ENCODE results near the gene LCE3E.
"Not testable (repeated sequence)": the region's sequence is repeated elsewhere in the genome, so short reads cannot be mapped to it uniquely, and the experiment has no call there.

LCE3E gene

DNA sequence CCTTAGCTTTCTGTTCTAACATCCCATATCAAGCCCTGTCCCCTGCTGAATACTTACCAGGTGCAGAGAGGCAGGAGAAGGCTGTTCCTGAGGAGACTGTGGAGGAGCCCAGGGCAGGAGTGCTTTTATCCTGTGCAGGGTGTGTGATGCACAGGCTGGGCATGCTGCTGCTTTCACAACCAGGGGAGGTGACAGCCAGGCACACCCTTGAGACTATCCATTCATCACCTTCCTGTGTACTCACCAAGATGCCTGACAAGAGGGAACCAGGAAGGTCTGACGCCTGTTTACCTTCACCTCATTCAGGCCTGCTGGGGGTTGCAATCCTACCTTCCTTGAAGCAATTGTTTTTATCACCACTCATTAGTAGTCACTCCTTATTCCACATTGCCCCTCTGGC lies at the start of gene LCE3E:
Gene LCE3E, minus strand, starts transcription at position 100 of the 400 bp plus-strand sequence. CDS start 572 bp downstream, outside the sequence.
- DNase-seq = no peak

DNA sequence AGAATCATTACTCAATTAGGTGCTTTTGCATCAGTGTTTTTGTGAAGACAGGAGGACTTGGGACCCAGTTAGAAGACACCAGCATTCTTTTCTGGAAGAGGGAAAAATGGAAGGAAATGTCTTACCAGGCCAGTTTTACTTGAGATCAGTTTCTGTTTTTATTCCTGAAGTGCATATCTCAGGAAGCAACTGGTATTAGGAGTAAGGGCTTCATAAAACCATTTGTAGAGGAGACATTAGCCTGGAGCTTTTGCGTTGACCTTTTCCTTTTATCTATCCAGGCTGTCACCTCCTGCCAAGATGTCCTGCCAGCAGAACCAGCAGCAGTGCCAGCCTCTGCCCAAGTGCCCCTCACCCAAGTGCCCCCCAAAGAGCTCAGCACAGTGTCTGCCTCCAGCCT lies 46.9 kb upstream of the LCE3E start, which contains the start of gene LCE3B:
Gene LCE3B, plus strand, starts transcription at position 301 of the 400 bp plus-strand sequence. Its CDS starts 0 bp downstream, at position 301.
- DNase-seq = no peak

DNA sequence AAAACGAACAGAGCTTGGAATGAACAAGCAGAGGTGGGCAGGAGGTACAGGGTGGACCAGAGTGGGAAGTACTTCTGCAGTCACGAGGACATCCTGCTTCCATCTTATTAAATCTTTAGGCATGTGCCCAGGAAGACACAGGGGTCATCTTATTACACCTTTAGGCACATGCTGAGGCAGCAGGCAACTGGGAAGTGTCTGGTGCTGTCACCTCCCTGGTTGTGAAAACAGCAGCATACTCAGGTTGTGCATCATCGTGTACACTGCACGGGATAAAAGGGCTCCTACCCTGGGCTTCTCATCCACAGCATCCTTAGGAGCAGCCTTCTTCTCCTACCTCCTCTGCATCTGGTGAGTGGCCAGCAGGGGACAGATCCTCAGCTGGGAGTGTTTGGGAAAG lies 33.4 kb upstream of the LCE3E start, which contains the start of gene LCE3C:
Gene LCE3C, plus strand, starts transcription at position 301 of the 400 bp plus-strand sequence. CDS start 498 bp downstream, outside the sequence.
- DNase-seq = no peak

DNA sequence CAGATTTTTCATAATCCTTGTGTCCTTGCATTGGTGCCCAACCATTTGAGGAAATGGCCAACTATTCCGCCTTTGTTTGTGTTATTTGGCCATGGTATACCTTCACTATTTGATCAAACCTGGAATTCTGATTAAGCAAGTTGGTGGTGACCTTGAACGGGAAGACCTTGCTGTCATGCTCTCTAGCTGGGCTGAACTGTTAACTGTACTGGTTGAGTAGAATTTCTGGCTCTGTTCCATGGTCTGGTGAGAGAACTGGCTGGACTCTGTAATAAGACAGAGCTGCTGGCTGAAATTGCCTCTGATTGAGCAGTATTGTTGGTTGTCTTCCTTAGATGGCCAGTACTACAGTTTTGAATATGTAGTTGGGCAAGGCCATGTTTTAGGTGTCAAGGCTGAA lies 30.4 kb upstream of the LCE3E start:
- no peak for DNase-seq

DNA sequence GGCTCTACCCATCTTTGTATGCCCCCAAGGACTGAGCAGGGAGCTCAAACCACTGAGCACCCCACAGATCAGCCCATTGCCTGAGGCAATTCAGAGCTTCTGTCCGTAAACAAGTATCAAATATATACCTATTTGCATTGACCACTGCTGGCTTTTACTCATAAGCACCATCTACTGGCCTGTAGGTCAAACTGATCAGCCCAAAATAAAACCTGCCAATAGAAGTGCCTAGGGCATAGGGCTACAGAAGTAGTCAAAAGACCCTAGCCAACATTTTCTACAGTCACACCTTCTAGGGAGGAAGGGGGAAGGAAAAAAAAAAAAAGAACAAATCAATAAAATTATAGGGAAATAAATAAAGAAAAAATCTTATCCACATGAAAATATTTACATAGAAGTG lies 19.0 kb upstream of the LCE3E start:
- no peak for DNase-seq

DNA sequence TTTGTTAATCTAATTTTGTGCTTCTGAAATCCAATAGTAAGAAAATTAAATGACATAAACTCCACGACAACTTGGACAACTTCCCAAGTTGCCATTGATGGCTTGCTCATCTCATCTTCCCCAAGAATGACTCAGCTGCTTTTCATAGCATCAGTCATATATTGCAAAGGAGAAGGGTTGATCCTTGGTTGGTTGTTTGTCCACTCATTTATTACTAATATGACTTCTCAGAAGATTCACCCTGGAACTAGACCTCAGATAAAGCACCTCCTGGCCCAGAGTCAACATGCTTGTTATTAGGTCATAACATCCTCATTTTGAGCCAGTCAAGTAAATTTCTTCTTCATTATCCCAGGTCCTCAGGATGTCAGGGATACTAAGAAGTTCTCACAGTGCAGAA lies 16.1 kb upstream of the LCE3E start:
- no peak for DNase-seq

- DNase-seq = no peak
These were observed 13.9 kb upstream of the LCE3E start, which contains the start of gene LCE3D for GRCh38 chr1:152580433-152580832. TSS of gene LCE3D (minus strand) at chr1:152580516. CDS start at chr1:152579936, 580 bp downstream.

GRCh38 chr1:152579526-152579925 lies 12.9 kb upstream of the LCE3E start:
- not testable (repeated sequence) for DNase-seq

DNA sequence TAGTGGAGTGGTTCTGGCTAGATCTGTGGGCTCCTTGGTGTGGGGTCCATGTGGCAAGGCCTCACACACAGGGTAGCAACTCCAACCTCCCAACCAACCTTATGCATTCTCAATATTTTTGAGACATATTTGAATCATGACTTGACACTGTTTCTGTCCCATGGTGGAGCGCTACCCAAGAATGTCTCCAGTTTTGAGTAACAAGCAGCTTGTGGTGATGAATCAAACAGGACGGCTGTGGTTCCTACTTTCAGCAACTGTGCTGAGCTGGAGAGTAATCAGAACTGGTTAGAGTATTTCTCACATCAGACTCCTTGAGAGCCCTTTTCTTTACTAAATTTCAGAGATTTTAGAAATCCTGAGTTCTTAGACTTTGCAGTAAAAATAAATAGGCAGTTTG lies 10.6 kb upstream of the LCE3E start:
- peak; percentile 21 for DNase-seq

- DNase-seq = no peak
These were observed 905 bp downstream of the LCE3E start for GRCh38 chr1:152565535-152566215.

GRCh38 chr1:152565115-152565514 lies 1.5 kb downstream of the LCE3E start:
- no peak for DNase-seq

DNA sequence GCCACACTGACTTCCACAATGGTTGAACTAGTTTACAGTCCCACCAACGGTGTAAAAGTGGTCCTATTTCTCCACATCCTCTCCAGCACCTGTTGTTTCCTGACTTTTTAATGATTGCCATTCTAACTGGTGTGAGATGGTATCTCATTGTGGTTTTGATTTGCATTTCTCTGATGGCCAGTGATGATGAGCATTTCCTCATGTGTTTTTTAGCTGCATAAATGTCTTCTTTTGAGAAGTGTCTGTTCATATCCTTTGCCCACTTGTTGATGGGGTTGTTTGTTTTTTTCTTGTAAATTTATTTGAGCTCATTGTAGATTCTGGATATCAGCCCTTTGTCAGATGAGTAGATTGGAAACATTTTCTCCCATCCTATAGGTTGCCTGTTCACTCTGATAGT lies 18.2 kb downstream of the LCE3E start:
- DNase-seq = not testable (repeated sequence)

GRCh38 chr1:152546704-152547103 lies 19.9 kb downstream of the LCE3E start:
- no peak for DNase-seq

GRCh38 chr1:152543820-152544219 lies 22.8 kb downstream of the LCE3E start:
- no peak for DNase-seq

- no peak for DNase-seq
These were observed 26.7 kb downstream of the LCE3E start for GRCh38 chr1:152539901-152540300.

- DNase-seq = no peak
These were observed 29.1 kb downstream of the LCE3E start for GRCh38 chr1:152537496-152537895.

GRCh38 chr1:152535774-152536173 lies 30.8 kb downstream of the LCE3E start:
- no peak for DNase-seq

GRCh38 chr1:152533327-152533938 lies 33.1 kb downstream of the LCE3E start:
- peak; percentile 22 for DNase-seq

- DNase-seq = no peak
These were observed 41.4 kb downstream of the LCE3E start for GRCh38 chr1:152525080-152525641.

- DNase-seq = no peak
These were observed 46.0 kb downstream of the LCE3E start for GRCh38 chr1:152520561-152521090.

DNA sequence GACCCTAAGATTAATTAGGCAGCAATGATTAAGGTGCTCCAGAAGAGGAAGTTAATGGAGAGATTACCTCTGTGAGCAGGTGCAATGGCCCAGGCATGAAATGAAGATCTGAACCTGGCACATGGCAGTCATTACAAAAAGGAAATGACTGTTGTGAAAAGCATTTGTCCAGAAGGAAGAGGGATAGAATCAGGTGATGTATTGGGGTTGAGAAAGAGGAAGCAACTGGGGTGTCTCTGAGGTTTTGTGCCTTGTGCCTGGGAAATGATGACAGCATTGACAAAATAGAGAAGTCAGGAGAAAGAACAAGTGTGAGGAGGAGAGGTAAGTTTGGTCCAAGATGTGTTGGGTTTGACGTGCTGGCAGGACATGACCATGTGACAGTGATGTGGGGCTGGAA lies 46.7 kb downstream of the LCE3E start:
- no peak for DNase-seq

- DNase-seq = no peak
These were observed 49.3 kb downstream of the LCE3E start for GRCh38 chr1:152517237-152517811.

DNA sequence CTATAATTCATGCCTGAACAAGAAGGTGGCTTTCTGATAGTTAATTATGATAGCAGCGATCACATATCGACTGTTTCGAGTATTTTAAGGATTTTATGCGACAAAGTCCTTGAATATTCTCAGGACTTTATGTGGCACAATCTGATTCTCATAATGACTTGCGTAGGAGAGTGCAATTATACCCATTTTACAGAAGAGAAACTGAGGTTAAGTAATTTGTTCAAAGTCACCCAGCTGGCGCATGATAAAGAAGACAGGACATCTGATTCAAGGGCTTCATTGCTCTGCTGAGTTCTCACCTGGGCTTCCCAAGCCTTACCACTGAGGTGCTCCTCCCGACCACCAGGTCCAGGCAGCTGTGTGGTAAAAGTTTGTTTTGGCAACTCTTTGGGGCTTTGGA lies 50.5 kb downstream of the LCE3E start:
- no peak for DNase-seq
